Peyer's patch (tissue), 4 donors: ENCODE measurements around the gene PDLIM5. TPM values are rescaled to one million over a fixed set of nuclear protein-coding genes. Genes with fewer than 3 reads are reported as not detected.
A peak's percentile ranks its signal among the peaks of the same experiment; 100 is the strongest.
"Not testable (repeated sequence)": the region's sequence is repeated elsewhere in the genome, so short reads cannot be mapped to it uniquely, and the experiment has no call there.

ENCODE experiments used
- DNase-seq, 3 donors: peaks; one replicate each; pipeline ENCODE4 v3.0.0-alpha.2; 2017 to 2019
- H3K27ac ChIP-seq, 4 donors: fragments of 200-600 bp; sonication (generic); one replicate each; pipeline ENCODE4 v1.5.1; 2016 to 2019
- H3K27me3 ChIP-seq, 2 donors: fragments of 200-600 bp; sonication (generic); one replicate each; pipeline ENCODE4 v1.5.1; 2019
- H3K36me3 ChIP-seq, 3 donors: fragments of 200-600 bp; sonication (generic); one replicate each; pipeline ENCODE4 v1.5.1; 2016 to 2019
- H3K4me1 ChIP-seq, 4 donors: fragments of 200-600 bp; sonication (generic); one replicate each; pipeline ENCODE4 v1.5.1; 2016 to 2019
- H3K4me3 ChIP-seq, 4 donors: fragments of 200-600 bp; sonication (generic); 1 replicate in 3 of 4; 2 replicates in 1 of 4; pipeline ENCODE4 v1.5.1; 2016 to 2019; ENCODE audit warnings: mild to moderate bottlenecking in 1 of 4
- H3K9me3 ChIP-seq, 4 donors: fragments of 200-600 bp; sonication (generic); one replicate each; pipeline ENCODE4 v1.5.1; 2016 to 2019; ENCODE audit warnings: mild to moderate bottlenecking in 1 of 4
- POLR2A ChIP-seq, 2 donors: fragments of 450-650 bp; IDR thresholded peaks; one replicate each; pipeline ENCODE4 v1.5.1; 2017; ENCODE audit warnings: antibody characterized with exemption in 2 of 2, mild to moderate bottlenecking in 2 of 2, moderate library complexity in 2 of 2
- total RNA-seq, 4 donors: library from RNA; depleted of rRNA; stranded (reverse); fragments of >200 nt; gene quantifications; one replicate each; pipeline ENCODE4 v1.1.0, GENCODE V29; 2016
- TF ChIP-seq, protein P1 (sequence below), 6 experiments: fragments of 450-650 bp in 4 of 6; fragments of 200-600 bp in 2 of 6; sonication (generic) in 1 of 6; IDR thresholded peaks; one replicate each; pipeline ENCODE4 v1.5.1; 2017 to 2019; ENCODE audit warnings: antibody characterized with exemption in 6 of 6, mild to moderate bottlenecking in 3 of 6, moderate library complexity in 1 of 6

PDLIM5 gene
- total RNA-seq, 4 donors from 2014 or later: 112 to 197 (median 158) TPM

GRCh38 chr4:94468093-94468769, 16.5 kb downstream of the PDLIM5 start:
- no peaks in the 10 kb centered on the region for H3K9me3 ChIP-seq
- no peak for DNase-seq
- no peaks in the 10 kb centered on the region for H3K27me3 ChIP-seq
- no peak overlapping the region for H3K27ac ChIP-seq
- TF ChIP-seq, protein P1, sequence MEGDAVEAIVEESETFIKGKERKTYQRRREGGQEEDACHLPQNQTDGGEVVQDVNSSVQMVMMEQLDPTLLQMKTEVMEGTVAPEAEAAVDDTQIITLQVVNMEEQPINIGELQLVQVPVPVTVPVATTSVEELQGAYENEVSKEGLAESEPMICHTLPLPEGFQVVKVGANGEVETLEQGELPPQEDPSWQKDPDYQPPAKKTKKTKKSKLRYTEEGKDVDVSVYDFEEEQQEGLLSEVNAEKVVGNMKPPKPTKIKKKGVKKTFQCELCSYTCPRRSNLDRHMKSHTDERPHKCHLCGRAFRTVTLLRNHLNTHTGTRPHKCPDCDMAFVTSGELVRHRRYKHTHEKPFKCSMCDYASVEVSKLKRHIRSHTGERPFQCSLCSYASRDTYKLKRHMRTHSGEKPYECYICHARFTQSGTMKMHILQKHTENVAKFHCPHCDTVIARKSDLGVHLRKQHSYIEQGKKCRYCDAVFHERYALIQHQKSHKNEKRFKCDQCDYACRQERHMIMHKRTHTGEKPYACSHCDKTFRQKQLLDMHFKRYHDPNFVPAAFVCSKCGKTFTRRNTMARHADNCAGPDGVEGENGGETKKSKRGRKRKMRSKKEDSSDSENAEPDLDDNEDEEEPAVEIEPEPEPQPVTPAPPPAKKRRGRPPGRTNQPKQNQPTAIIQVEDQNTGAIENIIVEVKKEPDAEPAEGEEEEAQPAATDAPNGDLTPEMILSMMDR (IDR thresholded peaks at IDR 0.05): no peak
- no peak for TF ChIP-seq POLR2A (IDR thresholded peaks at IDR 0.05)
- H3K36me3 ChIP-seq: no peaks in the 10 kb centered on the region
- peaks cover 0 to 11% (median 0%) of the 10 kb centered on the region in 4 donors for H3K4me1 ChIP-seq
- no peak overlapping the region for H3K4me3 ChIP-seq

DNA sequence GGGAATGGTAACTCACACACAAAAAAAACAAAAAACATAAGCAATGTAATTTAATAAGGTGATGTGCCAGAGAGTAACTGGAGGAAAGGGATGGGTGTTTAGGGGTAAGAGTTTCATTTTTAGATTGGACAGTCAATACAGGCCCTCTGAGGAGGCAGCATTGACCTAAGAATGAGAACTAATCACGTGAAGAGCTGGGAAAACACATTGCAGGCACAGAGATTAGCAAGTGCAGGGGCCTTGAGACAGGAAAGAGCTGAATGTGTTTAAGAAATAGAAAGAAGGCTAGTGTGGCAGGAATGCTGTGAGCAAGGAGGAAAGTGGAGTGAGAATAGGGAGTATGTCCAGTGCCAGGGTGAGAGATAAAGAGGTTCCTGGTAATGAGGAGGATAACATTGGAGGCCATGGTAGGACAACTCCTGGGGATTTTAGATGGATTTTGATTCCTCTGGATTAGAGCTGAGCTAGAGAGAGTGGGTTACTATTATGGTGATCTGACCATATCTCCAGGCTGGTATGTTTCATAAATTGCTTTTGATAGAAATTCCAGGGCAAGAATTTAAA, 17.6 kb downstream of the PDLIM5 start:
- Histone ChIP-seq H3K36me3 (no peaks in the 10 kb centered on the region), H3K9me3 (no peaks in the 10 kb centered on the region), H3K27ac (no peak overlapping the region), H3K27me3 (no peaks in the 10 kb centered on the region), H3K4me1 (peaks cover 0 to 18% (median 0%) of the 10 kb centered on the region in 4 donors), H3K4me3 (no peak overlapping the region)
- TF ChIP-seq, protein P1 (IDR thresholded peaks at IDR 0.05): no peak
- TF ChIP-seq POLR2A (IDR thresholded peaks at IDR 0.05): no peak
- DNase-seq: no peak

GRCh38 chr4:94470132-94470531, 18.4 kb downstream of the PDLIM5 start:
- no peak for DNase-seq
- Histone ChIP-seq H3K36me3 (no peaks in the 10 kb centered on the region), H3K4me1 (peaks cover 0 to 24% (median 0%) of the 10 kb centered on the region in 4 donors), H3K27me3 (no peaks in the 10 kb centered on the region), H3K4me3 (no peak overlapping the region), H3K27ac (no peak overlapping the region), H3K9me3 (no peaks in the 10 kb centered on the region)
- no peak for TF ChIP-seq POLR2A (IDR thresholded peaks at IDR 0.05)
- TF ChIP-seq, protein P1 (IDR thresholded peaks at IDR 0.05): no peak

GRCh38 chr4:94470782-94471181, 19.0 kb downstream of the PDLIM5 start:
- H3K4me3 ChIP-seq, H3K27ac ChIP-seq, H3K36me3 ChIP-seq, DNase-seq, H3K27me3 ChIP-seq, H3K9me3 ChIP-seq: not testable (repeated sequence)
- H3K4me1 ChIP-seq: peaks cover 0 to 24% (median 0%) of the 10 kb centered on the region in 4 donors

GRCh38 chr4:94472056-94472826, 20.5 kb downstream of the PDLIM5 start:
- Histone ChIP-seq H3K27me3 (no peaks in the 10 kb centered on the region), H3K4me1 (peaks cover 0 to 24% (median 0%) of the 10 kb centered on the region in 4 donors), H3K27ac (peak overlapping the region in 2 of 4 donors; percentile 55 to 72), H3K9me3 (no peaks in the 10 kb centered on the region), H3K4me3 (no peak overlapping the region), H3K36me3 (no peaks in the 10 kb centered on the region)
- TF ChIP-seq, protein P1 (IDR thresholded peaks at IDR 0.05): no peak
- no peak for TF ChIP-seq POLR2A (IDR thresholded peaks at IDR 0.05)
- no peak for DNase-seq

- Histone ChIP-seq H3K36me3 (no peaks in the 10 kb centered on the region), H3K4me3 (no peak overlapping the region), H3K27me3 (no peaks in the 10 kb centered on the region), H3K4me1 (peaks cover 0 to 24% (median 0%) of the 10 kb centered on the region in 4 donors), H3K27ac (no peak overlapping the region), H3K9me3 (no peaks in the 10 kb centered on the region)
- TF ChIP-seq, protein P1 (IDR thresholded peaks at IDR 0.05): no peak
- no peak for TF ChIP-seq POLR2A (IDR thresholded peaks at IDR 0.05)
- DNase-seq: no peak
Measured at GRCh38 chr4:94475050-94475449, 23.3 kb downstream of the PDLIM5 start.
